Fibroblast of lung (primary cell): Measurements from ENCODE around the gene LRP10.

Experiments
- CTCF ChIP-seq, 2 donors: IDR thresholded peaks in 1 of 2; conservative IDR thresholded peaks in 1 of 2; 1 replicate in 1 of 2; 2 replicates in 1 of 2; pipeline ENCODE4 v1.5.1; 2011 to 2012; ENCODE audit warnings: low read length in 2 of 2, control low read depth in 1 of 2, inconsistent platforms in 1 of 2, low read depth in 1 of 2, mild to moderate bottlenecking in 1 of 2
- EZH2 ChIP-seq: IDR thresholded peaks from 2 replicates; pipeline ENCODE4 v1.5.1; 2012; ENCODE audit warnings: low read length, control low read depth, mild to moderate bottlenecking; ENCODE audit errors: missing control alignments

- no peak for TF ChIP-seq CTCF (conservative IDR thresholded peaks at IDR 0.05 in 1 of 2, IDR thresholded peaks at IDR 0.05 in 1 of 2; ENCODE audit: low read depth in 1 of 2, low read length in 2 of 2)
- no peak for TF ChIP-seq EZH2
Observed at GRCh38 chr14:22895402-22895801, 23.9 kb downstream of the LRP10 start.
